WTC11 (cell line): Measurements from ENCODE around the gene TEKT2.

Source experiments
- ATF1 ChIP-seq: sonication (generic); formaldehyde crosslinking; IDR thresholded peaks from 2 replicates; pipeline ENCODE4 v1.8.1; 2023; ENCODE audit warnings: mild to moderate bottlenecking, moderate library complexity, missing genetic modification reagents
- CTCF ChIP-seq: fragments of 200-600 bp; IDR thresholded peaks from 2 replicates; pipeline ENCODE4 v1.8.0; 2022; ENCODE audit warnings: antibody characterized with exemption
- FOXP4 ChIP-seq: sonication (generic); formaldehyde crosslinking; IDR thresholded peaks from 2 replicates; pipeline ENCODE4 v1.8.0; 2022; ENCODE audit warnings: mild to moderate bottlenecking, missing genetic modification reagents
- MAX ChIP-seq: sonication (generic); formaldehyde crosslinking; IDR thresholded peaks from 2 replicates; pipeline ENCODE4 v1.8.0; 2022; ENCODE audit warnings: mild to moderate bottlenecking, missing genetic modification reagents
- NFYB ChIP-seq: sonication (generic); formaldehyde crosslinking; conservative IDR thresholded peaks from 2 replicates; pipeline ENCODE4 v1.8.0; 2022; ENCODE audit warnings: low read depth, missing genetic modification reagents
- PREB ChIP-seq: sonication (generic); formaldehyde crosslinking; IDR thresholded peaks from 2 replicates; pipeline ENCODE4 v1.8.1; 2022; ENCODE audit warnings: mild to moderate bottlenecking, missing genetic modification reagents, moderate library complexity, borderline replicate concordance
- RELA ChIP-seq: sonication (generic); formaldehyde crosslinking; IDR thresholded peaks from 2 replicates; pipeline ENCODE4 v1.8.1; 2022; ENCODE audit warnings: missing genetic modification reagents, mild to moderate bottlenecking, borderline replicate concordance
- STAT6 ChIP-seq: sonication (generic); formaldehyde crosslinking; conservative IDR thresholded peaks from 2 replicates; pipeline ENCODE4 v1.8.1; 2023; ENCODE audit warnings: mild to moderate bottlenecking, low read depth, missing genetic modification reagents, moderate library complexity
- ZNF532 ChIP-seq: fragments of 250-450 bp; sonication (Bioruptor Pico); IDR thresholded peaks from 2 replicates; pipeline ENCODE4 v1.9.0; 2021; ENCODE audit warnings: mild to moderate bottlenecking, borderline replicate concordance

- TF ChIP-seq PREB (CRISPR knock-in tag) (no peak), CTCF (no peak), STAT6 (CRISPR knock-in tag) (no peak), RELA (CRISPR knock-in tag) (no peak), MAX (CRISPR knock-in tag) (no peak), FOXP4 (CRISPR knock-in tag) (no peak), ATF1 (CRISPR knock-in tag) (no peak), ZNF532 (no peak), NFYB (CRISPR knock-in tag) (no peak)
Measured at GRCh38 chr1:36101546-36101945, 17.7 kb downstream of the TEKT2 start.
